ENCODE results near the gene SH3RF3. TPM values are rescaled to one million over a fixed set of nuclear protein-coding genes. Genes with fewer than 3 reads are reported as not detected.

Gene SH3RF3
- total and polyA plus RNA-seq, 3 experiments from 2014 or later: 0.24 to 0.31 (median 0.27) TPM

- Mint-ChIP-seq H3K27ac (no peak overlapping the region), H3K9me3 (no peaks in the 10 kb centered on the region), H3K27me3 (peaks cover 2 to 6% of the 10 kb centered on the region in 2 donors), H3K36me3 (no peaks in the 10 kb centered on the region), H3K4me1 (peaks cover 0 to 2% (median 0%) of the 10 kb centered on the region in 3 donors), H3K4me3 (no peak overlapping the region)
- H3K27ac ChIP-seq (ENCODE audit: low read depth, low read length): no peak overlapping the region
- no peaks in the 10 kb centered on the region for H3K36me3 ChIP-seq (ENCODE audit: insufficient read depth, low read length)
- no peak for DNase-seq
- ChIA-PET CTCF (interaction anchor here (0.7 kb wide), 1 partner anchor 320 kb away, joined by 4 read pairs; no protein-coding TSS in a partner anchor), POLR2A (no interaction called here)
- H3K9me3 ChIP-seq (ENCODE audit: low read length): no peaks in the 10 kb centered on the region
- no peak overlapping the region for H3K4me3 ChIP-seq (ENCODE audit: low read length)
- H3K27me3 ChIP-seq (ENCODE audit: insufficient read depth, low read length, poor library complexity, severe bottlenecking): no peaks in the 10 kb centered on the region
- no peaks in the 10 kb centered on the region for H3K4me1 ChIP-seq (ENCODE audit: insufficient read depth, low read length)
Observed at GRCh38 chr2:109279243-109279860, 150.3 kb downstream of the SH3RF3 start.

GRCh38 chr2:109280804-109281203, 151.8 kb downstream of the SH3RF3 start:
- H3K4me3 Mint-ChIP-seq: no peak overlapping the region
- Histone ChIP-seq H3K27me3 (ENCODE audit: insufficient read depth, low read length, poor library complexity, severe bottlenecking) (no peaks in the 10 kb centered on the region), H3K4me1 (ENCODE audit: insufficient read depth, low read length) (no peaks in the 10 kb centered on the region), H3K36me3 (ENCODE audit: insufficient read depth, low read length) (no peaks in the 10 kb centered on the region), H3K9me3 (ENCODE audit: low read length) (no peaks in the 10 kb centered on the region), H3K4me3 (ENCODE audit: low read length) (no peak overlapping the region), H3K27ac (ENCODE audit: low read depth, low read length) (no peak overlapping the region)
- CTCF ChIA-PET: no interaction called here
- POLR2A ChIA-PET: no interaction called here
- no peak overlapping the region for H3K27ac Mint-ChIP-seq
- DNase-seq: no peak
- H3K27me3 Mint-ChIP-seq: peaks cover 5 to 6% of the 10 kb centered on the region in 2 donors
- no peaks in the 10 kb centered on the region for H3K9me3 Mint-ChIP-seq
- no peaks in the 10 kb centered on the region for H3K36me3 Mint-ChIP-seq
- H3K4me1 Mint-ChIP-seq: no peaks in the 10 kb centered on the region

- POLR2A ChIA-PET: no interaction called here
Observed at GRCh38 chr2:109282360-109282759, 153.4 kb downstream of the SH3RF3 start.

GRCh38 chr2:109282865-109283264, 153.9 kb downstream of the SH3RF3 start:
- H3K4me3 Mint-ChIP-seq: no peak overlapping the region
- ChIA-PET POLR2A (no interaction called here), CTCF (no interaction called here)
- Histone ChIP-seq H3K4me1 (ENCODE audit: insufficient read depth, low read length) (no peaks in the 10 kb centered on the region), H3K9me3 (ENCODE audit: low read length) (no peaks in the 10 kb centered on the region), H3K4me3 (ENCODE audit: low read length) (no peak overlapping the region), H3K36me3 (ENCODE audit: insufficient read depth, low read length) (no peaks in the 10 kb centered on the region), H3K27me3 (ENCODE audit: insufficient read depth, low read length, poor library complexity, severe bottlenecking) (no peaks in the 10 kb centered on the region), H3K27ac (ENCODE audit: low read depth, low read length) (no peak overlapping the region)
- no peak overlapping the region for H3K27ac Mint-ChIP-seq
- H3K36me3 Mint-ChIP-seq: no peaks in the 10 kb centered on the region
- H3K9me3 Mint-ChIP-seq: no peaks in the 10 kb centered on the region
- no peaks in the 10 kb centered on the region for H3K4me1 Mint-ChIP-seq
- H3K27me3 Mint-ChIP-seq: peaks cover 6 to 7% of the 10 kb centered on the region in 2 donors
- no peak for DNase-seq

More at GRCh38 chr2:109282360-109282759, 153.4 kb downstream of the SH3RF3 start:
- CTCF ChIA-PET: no interaction called here
- Histone ChIP-seq H3K36me3 (ENCODE audit: insufficient read depth, low read length) (no peaks in the 10 kb centered on the region), H3K27me3 (ENCODE audit: insufficient read depth, low read length, poor library complexity, severe bottlenecking) (no peaks in the 10 kb centered on the region), H3K27ac (ENCODE audit: low read depth, low read length) (no peak overlapping the region), H3K9me3 (ENCODE audit: low read length) (no peaks in the 10 kb centered on the region), H3K4me3 (ENCODE audit: low read length) (no peak overlapping the region), H3K4me1 (ENCODE audit: insufficient read depth, low read length) (no peaks in the 10 kb centered on the region)
- H3K36me3 Mint-ChIP-seq: no peaks in the 10 kb centered on the region
- no peaks in the 10 kb centered on the region for H3K4me1 Mint-ChIP-seq
- H3K27me3 Mint-ChIP-seq: peaks cover 5 to 6% of the 10 kb centered on the region in 2 donors
- no peak overlapping the region for H3K4me3 Mint-ChIP-seq
- H3K27ac Mint-ChIP-seq: no peak overlapping the region
- no peak for DNase-seq
- H3K9me3 Mint-ChIP-seq: no peaks in the 10 kb centered on the region

GRCh38 chr2:109284826-109285225, 155.8 kb downstream of the SH3RF3 start:
- Histone ChIP-seq H3K4me1 (ENCODE audit: insufficient read depth, low read length) (no peaks in the 10 kb centered on the region), H3K4me3 (ENCODE audit: low read length) (no peak overlapping the region), H3K9me3 (ENCODE audit: low read length) (no peaks in the 10 kb centered on the region), H3K27ac (ENCODE audit: low read depth, low read length) (no peak overlapping the region), H3K27me3 (ENCODE audit: insufficient read depth, low read length, poor library complexity, severe bottlenecking) (no peaks in the 10 kb centered on the region), H3K36me3 (ENCODE audit: insufficient read depth, low read length) (no peaks in the 10 kb centered on the region)
- no peak for DNase-seq
- Mint-ChIP-seq H3K9me3 (no peaks in the 10 kb centered on the region), H3K27me3 (peaks cover 6% of the 10 kb centered on the region in 2 donors), H3K4me1 (no peaks in the 10 kb centered on the region), H3K27ac (no peak overlapping the region), H3K36me3 (no peaks in the 10 kb centered on the region), H3K4me3 (no peak overlapping the region)
- ChIA-PET CTCF (no interaction called here), POLR2A (no interaction called here)

- no peak for DNase-seq
- POLR2A ChIA-PET: no interaction called here
- no peaks in the 10 kb centered on the region for H3K36me3 ChIP-seq (ENCODE audit: insufficient read depth, low read length)
- no peaks in the 10 kb centered on the region for H3K4me1 Mint-ChIP-seq
- CTCF ChIA-PET: no interaction called here
- H3K27ac ChIP-seq (ENCODE audit: low read depth, low read length): no peak overlapping the region
- H3K27me3 Mint-ChIP-seq: peaks cover 3 to 6% of the 10 kb centered on the region in 2 donors
- no peaks in the 10 kb centered on the region for H3K9me3 ChIP-seq (ENCODE audit: low read length)
- H3K27me3 ChIP-seq (ENCODE audit: insufficient read depth, low read length, poor library complexity, severe bottlenecking): no peaks in the 10 kb centered on the region
- no peaks in the 10 kb centered on the region for H3K9me3 Mint-ChIP-seq
- H3K4me1 ChIP-seq (ENCODE audit: insufficient read depth, low read length): no peaks in the 10 kb centered on the region
- no peaks in the 10 kb centered on the region for H3K36me3 Mint-ChIP-seq
- H3K4me3 Mint-ChIP-seq: no peak overlapping the region
- peak overlapping the region in 1 of 8 donors; percentile 3 for H3K27ac Mint-ChIP-seq
- no peak overlapping the region for H3K4me3 ChIP-seq (ENCODE audit: low read length)
Observed at GRCh38 chr2:109285244-109285651, 156.2 kb downstream of the SH3RF3 start.

GRCh38 chr2:109287413-109287812, 158.4 kb downstream of the SH3RF3 start:
- Histone ChIP-seq H3K27me3 (ENCODE audit: insufficient read depth, low read length, poor library complexity, severe bottlenecking) (no peaks in the 10 kb centered on the region), H3K27ac (ENCODE audit: low read depth, low read length) (no peak overlapping the region), H3K9me3 (ENCODE audit: low read length) (no peaks in the 10 kb centered on the region), H3K4me1 (ENCODE audit: insufficient read depth, low read length) (no peaks in the 10 kb centered on the region), H3K36me3 (ENCODE audit: insufficient read depth, low read length) (no peaks in the 10 kb centered on the region), H3K4me3 (ENCODE audit: low read length) (no peak overlapping the region)
- no peak for DNase-seq
- POLR2A ChIA-PET: no interaction called here
- Mint-ChIP-seq H3K27ac (no peak overlapping the region), H3K27me3 (peaks cover 5 to 6% of the 10 kb centered on the region in 2 donors), H3K4me3 (no peak overlapping the region), H3K36me3 (no peaks in the 10 kb centered on the region), H3K9me3 (no peaks in the 10 kb centered on the region), H3K4me1 (no peaks in the 10 kb centered on the region)
- CTCF ChIA-PET: no interaction called here

GRCh38 chr2:109287838-109288237, 158.8 kb downstream of the SH3RF3 start:
- H3K27me3 Mint-ChIP-seq: peaks cover 6 to 7% of the 10 kb centered on the region in 2 donors
- DNase-seq: no peak
- ChIA-PET POLR2A (no interaction called here), CTCF (no interaction called here)
- H3K27me3 ChIP-seq (ENCODE audit: insufficient read depth, low read length, poor library complexity, severe bottlenecking): no peaks in the 10 kb centered on the region
- H3K4me3 ChIP-seq (ENCODE audit: low read length): no peak overlapping the region
- no peaks in the 10 kb centered on the region for H3K9me3 Mint-ChIP-seq
- no peak overlapping the region for H3K4me3 Mint-ChIP-seq
- H3K9me3 ChIP-seq (ENCODE audit: low read length): no peaks in the 10 kb centered on the region
- no peaks in the 10 kb centered on the region for H3K36me3 ChIP-seq (ENCODE audit: insufficient read depth, low read length)
- H3K27ac ChIP-seq (ENCODE audit: low read depth, low read length): no peak overlapping the region
- H3K4me1 ChIP-seq (ENCODE audit: insufficient read depth, low read length): no peaks in the 10 kb centered on the region
- no peaks in the 10 kb centered on the region for H3K36me3 Mint-ChIP-seq
- no peak overlapping the region for H3K27ac Mint-ChIP-seq
- H3K4me1 Mint-ChIP-seq: no peaks in the 10 kb centered on the region

Measured in CD8-positive, alpha-beta memory T cell (primary cell).